Gastrocnemius medialis (tissue), 4 donors: ENCODE results near the gene TAF11L4.
"Not testable (repeated sequence)": the region's sequence is repeated elsewhere in the genome, so short reads cannot be mapped to it uniquely, and the experiment has no call there.

Source experiments
- CTCF ChIP-seq, 5 experiments: fragments of 450-650 bp in 3 of 5; fragments of 200-600 bp in 2 of 5; sonication (generic) in 2 of 5; IDR thresholded peaks in 4 of 5; conservative IDR thresholded peaks in 1 of 5; 1 replicate in 4 of 5; 2 replicates in 1 of 5; pipeline ENCODE4 v1.5.1; 2016 to 2019; ENCODE audit warnings: antibody characterized with exemption in 5 of 5, mild to moderate bottlenecking in 3 of 5, moderate library complexity in 3 of 5
- POLR2A ChIP-seq, 2 donors: fragments of 450-650 bp; IDR thresholded peaks; one replicate each; pipeline ENCODE4 v1.6.1; 2017; ENCODE audit warnings: antibody characterized with exemption in 2 of 2, mild to moderate bottlenecking in 2 of 2, moderate library complexity in 2 of 2

- TF ChIP-seq POLR2A (IDR thresholded peaks at IDR 0.05); CTCF (IDR thresholded peaks at IDR 0.05 in 4 of 5, conservative IDR thresholded peaks at IDR 0.05 in 1 of 5): not testable (repeated sequence)
Observed at GRCh38 chr5:17528369-17528768, 6.8 kb downstream of the TAF11L4 start, which contains the start of gene TAF11L6.
